ENCODE results near the gene RNF150.

DNA sequence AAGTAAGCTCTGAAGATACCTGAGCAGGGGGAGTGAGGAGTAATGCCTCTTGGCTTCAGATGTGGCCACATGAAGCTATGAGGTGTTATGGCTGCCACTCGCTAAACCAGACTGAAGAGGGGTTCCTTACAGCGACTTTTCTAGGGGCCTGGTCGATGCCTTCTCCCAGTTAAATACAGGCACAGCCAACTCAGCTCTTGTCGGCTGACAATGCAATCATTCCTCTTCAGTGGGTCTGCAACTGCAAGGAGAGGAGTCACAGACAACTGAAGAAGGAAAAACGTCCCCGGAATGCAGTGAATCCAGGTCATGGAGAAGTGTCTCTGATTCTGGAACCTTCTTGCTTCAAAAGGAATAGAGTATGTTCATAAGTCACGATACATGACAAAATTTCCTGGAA, 106.4 kb downstream of the RNF150 start:
- TF ChIP-seq POLR2A (IDR thresholded peaks at IDR 0.05) = no peak
- TF ChIP-seq, protein P1, sequence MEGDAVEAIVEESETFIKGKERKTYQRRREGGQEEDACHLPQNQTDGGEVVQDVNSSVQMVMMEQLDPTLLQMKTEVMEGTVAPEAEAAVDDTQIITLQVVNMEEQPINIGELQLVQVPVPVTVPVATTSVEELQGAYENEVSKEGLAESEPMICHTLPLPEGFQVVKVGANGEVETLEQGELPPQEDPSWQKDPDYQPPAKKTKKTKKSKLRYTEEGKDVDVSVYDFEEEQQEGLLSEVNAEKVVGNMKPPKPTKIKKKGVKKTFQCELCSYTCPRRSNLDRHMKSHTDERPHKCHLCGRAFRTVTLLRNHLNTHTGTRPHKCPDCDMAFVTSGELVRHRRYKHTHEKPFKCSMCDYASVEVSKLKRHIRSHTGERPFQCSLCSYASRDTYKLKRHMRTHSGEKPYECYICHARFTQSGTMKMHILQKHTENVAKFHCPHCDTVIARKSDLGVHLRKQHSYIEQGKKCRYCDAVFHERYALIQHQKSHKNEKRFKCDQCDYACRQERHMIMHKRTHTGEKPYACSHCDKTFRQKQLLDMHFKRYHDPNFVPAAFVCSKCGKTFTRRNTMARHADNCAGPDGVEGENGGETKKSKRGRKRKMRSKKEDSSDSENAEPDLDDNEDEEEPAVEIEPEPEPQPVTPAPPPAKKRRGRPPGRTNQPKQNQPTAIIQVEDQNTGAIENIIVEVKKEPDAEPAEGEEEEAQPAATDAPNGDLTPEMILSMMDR (IDR thresholded peaks at IDR 0.05) = no peak

Measured in body of pancreas (tissue), 4 donors.